ENCODE measurements around the gene CBX7.

- no peak for TF ChIP-seq CTCF (conservative IDR thresholded peaks at IDR 0.05; ENCODE audit: low read depth in 2 of 2)
- TF ChIP-seq ZNF114 (CRISPR knock-in tag; IDR thresholded peaks at IDR 0.05) = no peak
Observed at GRCh38 chr22:39153220-39153717, 789 bp upstream of the CBX7 start.

Measured in GM23338 (cell line).